Measurements from ENCODE around the gene ST3GAL2.

ST3GAL2 gene

GRCh38 chr16:70444249-70445063 lies 5.6 kb upstream of the ST3GAL2 start:
- TF ChIP-seq CTCF (IDR thresholded peaks at IDR 0.05; ENCODE audit: low read length, missing control alignments): no peak
- no peak for DNase-seq (ENCODE audit: low read depth)
- H3K4me3 ChIP-seq (replicated peaks; ENCODE audit: low read depth, low read length): no peak overlapping the region

- TF ChIP-seq CTCF (IDR thresholded peaks at IDR 0.05; ENCODE audit: low read length, missing control alignments): no peak
- DNase-seq (ENCODE audit: low read depth): no peak
- no peak overlapping the region for H3K4me3 ChIP-seq (replicated peaks; ENCODE audit: low read depth, low read length)
These were observed 3.4 kb upstream of the ST3GAL2 start for GRCh38 chr16:70442344-70442743.

GRCh38 chr16:70441406-70441990 lies 2.6 kb upstream of the ST3GAL2 start:
- no peak overlapping the region for H3K4me3 ChIP-seq (replicated peaks; ENCODE audit: low read depth, low read length)
- no peak for DNase-seq (ENCODE audit: low read depth)
- TF ChIP-seq CTCF (IDR thresholded peaks at IDR 0.05; ENCODE audit: low read length, missing control alignments): no peak

GRCh38 chr16:70440009-70440692 lies 1.3 kb upstream of the ST3GAL2 start:
- no peak overlapping the region for H3K4me3 ChIP-seq (replicated peaks; ENCODE audit: low read depth, low read length)
- TF ChIP-seq CTCF (IDR thresholded peaks at IDR 0.05; ENCODE audit: low read length, missing control alignments): no peak
- no peak for DNase-seq (ENCODE audit: low read depth)

GRCh38 chr16:70438585-70438968 lies 323 bp downstream of the ST3GAL2 start:
- no peak for TF ChIP-seq CTCF (IDR thresholded peaks at IDR 0.05; ENCODE audit: low read length, missing control alignments)

GRCh38 chr16:70437582-70438557 lies 1.0 kb downstream of the ST3GAL2 start:
- peak; percentile 62 for DNase-seq (ENCODE audit: low read depth)
- peak overlapping the region; percentile 94 for H3K4me3 ChIP-seq (replicated peaks; ENCODE audit: low read depth, low read length)
- no peak for TF ChIP-seq CTCF (IDR thresholded peaks at IDR 0.05; ENCODE audit: low read length, missing control alignments)

More at GRCh38 chr16:70438585-70438968, 323 bp downstream of the ST3GAL2 start:
- no peak for DNase-seq (ENCODE audit: low read depth)
- peak overlapping the region; percentile 94 for H3K4me3 ChIP-seq (replicated peaks; ENCODE audit: low read depth, low read length)

All from fibroblast of pulmonary artery (primary cell).